Jurkat, Clone E6-1 (cell line): ENCODE data around the gene IQSEC1.
"Not testable (repeated sequence)": the region's sequence is repeated elsewhere in the genome, so short reads cannot be mapped to it uniquely, and the experiment has no call there.

Source experiments
- DNase-seq: peaks from one replicate; pipeline ENCODE4 v3.0.0-alpha.2; 2011; ENCODE audit warnings: low read depth, low spot score
- H3K4me3 ChIP-seq: 2 replicates; pipeline ENCODE4 v1.5.1; 2011; ENCODE audit warnings: mild to moderate bottlenecking, low read length, control low read depth, moderate library complexity

Gene IQSEC1

DNA sequence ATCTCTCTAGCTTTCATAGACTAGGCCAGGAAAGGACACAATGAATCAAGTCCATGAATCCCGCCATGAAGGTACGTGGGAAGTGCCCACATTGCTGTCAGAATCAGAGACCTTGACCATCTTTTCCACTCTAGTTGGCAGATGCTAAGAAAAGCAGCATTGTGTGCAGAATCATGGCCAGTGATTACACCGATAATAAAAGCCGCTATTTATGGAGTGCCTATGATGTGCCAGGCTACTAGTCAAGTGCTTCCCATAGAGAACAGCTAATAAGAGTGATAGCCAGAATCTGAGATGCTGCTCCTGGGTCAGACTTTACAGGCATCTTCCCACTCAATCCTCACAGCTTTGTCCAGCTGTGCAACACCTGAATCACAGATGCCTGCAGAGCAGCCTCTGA, 218.7 kb downstream of the IQSEC1 start:
- H3K4me3 ChIP-seq = no peak overlapping the region
- no peak for DNase-seq

DNA sequence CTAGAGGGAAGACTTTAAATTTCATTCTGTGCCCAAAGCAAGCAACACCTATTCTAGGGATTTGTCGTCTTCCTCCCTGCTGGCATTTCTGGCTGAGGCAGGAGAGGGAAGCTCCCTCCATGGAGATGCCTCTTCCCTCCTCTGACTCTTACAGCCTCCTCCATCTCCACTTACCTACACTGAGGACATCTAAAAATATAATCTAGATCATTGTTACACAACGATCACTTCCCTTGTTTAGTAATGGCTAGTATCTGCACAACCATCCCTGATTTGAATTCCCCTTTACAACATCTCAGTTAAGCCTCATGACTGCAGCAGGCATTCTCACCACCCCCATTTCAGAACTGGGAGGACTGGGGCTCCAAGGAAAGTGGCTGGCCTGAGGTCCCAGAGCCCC, 219.4 kb downstream of the IQSEC1 start:
- not testable (repeated sequence) for DNase-seq, H3K4me3 ChIP-seq

DNA sequence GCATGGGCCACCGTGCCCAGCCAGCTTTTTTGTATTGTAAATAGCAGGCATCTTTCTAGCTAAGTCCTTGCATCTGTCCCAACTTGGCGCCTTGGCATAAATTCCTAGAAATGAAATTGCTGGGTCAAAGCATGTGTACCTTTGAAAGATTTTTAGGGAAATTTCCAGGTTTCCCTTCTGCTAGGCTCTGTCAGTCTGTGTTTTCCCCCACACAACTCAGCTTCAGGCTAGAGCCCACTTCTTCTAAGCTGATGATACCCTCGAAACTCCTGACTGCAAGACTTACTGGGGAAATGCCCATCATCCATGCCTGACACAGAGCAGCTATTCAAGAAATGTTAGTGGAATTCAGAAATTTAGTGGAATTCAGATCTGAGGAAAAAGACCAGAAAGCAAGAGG, 221.0 kb downstream of the IQSEC1 start:
- H3K4me3 ChIP-seq = no peak overlapping the region

More for the DNA sequence above, 221.0 kb downstream of the IQSEC1 start:
- DNase-seq = no peak
